IPS-NIHi7 (cell line): ENCODE data around the gene GGTLC2.
"Not testable (repeated sequence)": the region's sequence is repeated elsewhere in the genome, so short reads cannot be mapped to it uniquely, and the experiment has no call there.

Experiments used
- DNase-seq: peaks from one replicate; pipeline ENCODE4 v3.0.0; 2012; ENCODE audit warnings: mixed read lengths; ENCODE audit errors: extremely low spot score

GGTLC2 gene

GRCh38 chr22:22667966-22668880 lies 23.8 kb downstream of the GGTLC2 start:
- DNase-seq: no peak

- DNase-seq: no peak
Measured at GRCh38 chr22:22669093-22669492, 24.7 kb downstream of the GGTLC2 start.

GRCh38 chr22:22670076-22670795 lies 25.8 kb downstream of the GGTLC2 start:
- DNase-seq: no peak

GRCh38 chr22:22671506-22671905 lies 27.1 kb downstream of the GGTLC2 start:
- DNase-seq: no peak

DNA sequence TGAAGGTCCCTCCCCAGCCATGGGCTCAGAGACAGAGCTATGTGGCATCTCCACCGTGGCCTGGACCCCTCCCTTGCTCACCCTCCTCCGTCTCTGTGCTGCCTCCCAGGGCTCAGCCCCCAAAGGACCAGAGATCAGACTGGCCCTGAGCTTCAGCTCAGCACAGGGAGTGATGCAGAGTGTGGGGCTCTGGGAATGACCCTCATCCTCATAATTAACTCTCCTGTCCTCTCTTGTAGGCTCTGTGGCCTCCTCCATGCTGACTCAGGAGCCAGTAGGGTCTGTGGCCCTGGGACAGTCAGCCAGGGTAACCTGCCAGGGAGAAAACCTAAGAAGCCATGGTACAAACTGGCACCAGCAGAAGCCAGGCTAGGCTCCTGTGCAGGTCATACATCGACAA lies 28.7 kb downstream of the GGTLC2 start:
- no peak for DNase-seq

GRCh38 chr22:22673628-22674027 lies 29.2 kb downstream of the GGTLC2 start:
- no peak for DNase-seq

DNA sequence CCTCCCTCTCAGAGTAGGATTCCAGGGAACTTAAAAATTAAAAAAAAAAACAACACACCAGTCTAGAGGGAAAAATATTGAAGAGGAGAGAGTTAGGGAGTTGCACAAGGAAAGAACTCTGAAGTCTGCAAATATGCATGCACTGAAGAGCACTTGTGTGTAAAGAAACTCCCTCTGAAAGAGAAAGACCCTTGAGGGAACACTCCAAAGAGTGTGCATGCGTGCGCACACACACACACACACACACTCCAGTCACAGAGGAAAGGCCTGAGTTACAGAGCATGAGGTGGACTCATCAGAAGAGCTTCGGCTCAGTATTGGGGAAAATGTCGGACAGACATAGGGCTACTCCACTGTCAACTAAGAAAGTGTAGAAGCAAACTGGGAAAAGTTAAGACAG lies 30.1 kb downstream of the GGTLC2 start:
- no peak for DNase-seq

DNA sequence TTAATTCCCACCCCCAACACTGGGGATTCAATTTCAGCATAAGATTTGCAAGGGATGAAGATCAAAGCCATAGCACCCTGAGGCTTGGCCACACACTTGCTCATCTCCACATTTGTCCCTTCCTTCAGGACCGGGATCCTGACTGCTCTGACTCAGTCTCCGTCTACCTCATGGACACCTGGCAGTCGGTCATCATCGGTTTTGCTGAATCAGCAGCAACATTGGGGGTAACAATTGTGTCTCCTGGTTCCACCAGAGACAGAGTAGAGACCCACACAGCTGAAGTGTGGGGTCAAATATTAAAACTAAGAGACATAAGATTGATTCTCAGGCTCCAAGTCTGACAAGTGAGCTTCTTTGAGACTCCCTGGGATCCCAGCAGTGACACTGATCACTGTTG lies 34.6 kb downstream of the GGTLC2 start:
- no peak for DNase-seq

DNA sequence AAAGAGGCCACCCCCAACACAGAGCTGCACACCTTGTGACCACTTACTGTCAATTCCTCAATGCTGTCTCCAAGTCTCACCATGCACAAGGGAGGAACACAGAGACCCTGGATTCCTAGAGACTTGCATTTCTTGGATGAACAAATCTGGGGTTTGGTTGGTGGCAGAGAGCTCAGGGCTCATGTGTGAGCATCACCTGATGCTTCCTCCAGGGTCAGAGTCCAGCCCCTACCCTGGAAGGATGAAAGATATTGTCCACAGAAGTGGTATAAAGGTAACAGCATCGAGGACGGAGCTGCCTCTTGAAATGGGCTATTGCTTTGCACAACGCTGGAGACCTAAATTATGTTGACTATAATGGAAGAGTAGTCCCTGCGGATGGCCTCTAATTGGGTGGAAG lies 36.0 kb downstream of the GGTLC2 start:
- DNase-seq: no peak

GRCh38 chr22:22681221-22681739 lies 36.9 kb downstream of the GGTLC2 start:
- no peak for DNase-seq

DNA sequence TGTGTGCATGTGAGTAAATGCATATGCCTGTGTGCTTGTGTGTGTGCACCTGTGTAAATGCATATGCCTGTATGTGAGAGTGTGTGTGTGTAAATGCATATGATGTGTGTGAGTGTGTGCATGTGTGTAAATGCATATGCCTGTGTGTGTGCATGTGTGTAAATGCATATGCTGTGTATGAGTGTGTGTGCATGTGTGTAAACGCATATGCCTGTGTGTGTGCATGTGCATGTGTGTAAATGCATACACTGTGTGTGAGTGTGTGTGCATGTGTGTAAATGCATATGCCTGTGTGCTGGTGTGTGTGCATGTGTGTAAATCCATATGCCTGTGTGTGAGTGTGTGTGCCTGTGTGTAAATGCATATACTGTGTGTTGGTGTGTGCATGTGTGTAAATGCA lies 37.8 kb downstream of the GGTLC2 start:
- DNase-seq: no peak

GRCh38 chr22:22682807-22683667 lies 38.6 kb downstream of the GGTLC2 start:
- DNase-seq: no peak

GRCh38 chr22:22683668-22684361 lies 39.4 kb downstream of the GGTLC2 start:
- DNase-seq: no peak

DNA sequence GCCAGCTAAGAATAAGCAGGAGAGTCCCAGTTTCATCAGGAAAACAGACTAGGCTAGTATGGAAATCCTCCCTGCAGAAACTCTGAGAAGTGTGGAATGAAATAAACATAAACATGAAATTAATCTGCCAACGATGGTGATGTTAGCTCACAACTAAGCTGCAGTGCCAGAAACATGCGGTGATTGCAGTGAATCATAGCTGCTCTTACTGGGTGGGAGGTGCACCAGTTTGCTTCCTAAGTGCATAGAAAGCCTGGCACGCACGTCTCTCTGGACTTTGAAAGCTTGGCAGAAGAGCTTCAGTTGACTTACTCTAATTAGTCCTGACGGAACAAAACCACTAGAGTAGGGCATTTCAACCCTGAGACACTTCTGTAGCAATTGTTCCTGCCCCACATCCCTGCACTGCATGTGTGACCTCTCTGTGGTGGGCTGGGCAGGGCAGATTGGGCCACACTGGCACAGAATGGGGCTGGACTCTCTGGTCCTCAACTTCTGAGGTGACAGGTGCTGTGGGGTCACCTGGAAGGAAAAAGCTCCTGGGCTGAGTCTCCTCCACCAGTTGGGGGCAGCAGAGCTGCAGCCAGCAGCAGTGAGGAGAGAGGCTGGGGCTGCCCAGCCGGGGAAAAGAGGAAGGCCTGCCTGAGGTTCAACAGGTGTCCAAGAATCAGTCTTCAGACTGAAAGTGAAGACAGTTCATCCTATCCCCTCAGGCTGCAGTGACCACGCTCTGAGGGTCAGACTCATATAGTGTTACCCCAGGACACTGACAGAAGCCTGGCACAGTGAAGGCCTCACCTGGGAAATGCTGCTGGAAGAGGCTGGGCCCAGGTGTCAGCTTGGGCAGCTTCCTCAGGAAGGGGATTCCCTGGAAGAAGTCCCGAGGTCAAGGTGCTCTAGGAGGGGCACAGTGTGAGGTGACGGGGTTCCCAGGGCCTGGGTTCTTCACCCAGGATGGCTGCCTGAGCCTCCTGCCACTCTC lies 40.5 kb downstream of the GGTLC2 start:
- peak; percentile 50 for DNase-seq

GRCh38 chr22:22685586-22685985 lies 41.2 kb downstream of the GGTLC2 start:
- DNase-seq: no peak

DNA sequence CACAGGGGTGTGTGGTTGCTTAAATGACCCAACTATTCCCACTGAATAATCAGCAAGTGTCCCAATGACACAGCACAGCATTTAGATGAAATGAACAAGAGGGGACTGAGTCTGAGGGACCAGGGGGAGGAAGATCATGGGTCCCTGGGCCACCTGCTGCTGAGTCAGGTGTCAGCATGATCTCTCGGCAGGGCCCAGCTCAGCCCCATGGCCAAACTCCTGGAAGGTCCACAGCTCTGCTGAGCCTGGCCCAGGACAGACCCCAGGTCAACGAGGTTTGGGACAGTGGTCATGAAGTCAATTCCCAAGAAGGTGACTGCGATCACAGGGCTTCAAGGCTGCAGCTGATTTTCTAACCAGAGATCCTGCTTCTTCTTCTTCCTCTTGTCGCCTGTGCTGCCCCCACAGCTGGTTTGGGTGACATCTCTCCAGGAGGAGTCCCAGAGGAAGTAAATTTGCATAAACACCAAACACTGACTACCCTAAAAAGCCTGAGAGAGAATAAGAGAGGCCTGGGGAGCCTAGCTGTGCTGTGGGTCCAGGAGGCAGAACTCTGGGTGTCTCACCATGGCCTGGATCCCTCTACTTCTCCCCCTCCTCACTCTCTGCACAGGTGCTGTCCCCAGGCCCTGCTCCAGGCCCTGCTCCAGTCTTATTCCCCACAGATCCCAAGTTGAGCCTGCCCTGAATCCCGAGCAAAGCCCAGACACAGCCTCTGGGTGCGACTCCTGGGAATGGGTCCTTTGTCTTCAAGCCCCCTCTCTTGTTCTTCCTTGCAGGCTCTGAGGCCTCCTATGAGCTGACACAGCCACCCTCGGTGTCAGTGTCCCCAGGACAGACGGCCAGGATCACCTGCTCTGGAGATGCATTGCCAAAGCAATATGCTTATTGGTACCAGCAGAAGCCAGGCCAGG lies 42.0 kb downstream of the GGTLC2 start:
- DNase-seq: not testable (repeated sequence)

DNA sequence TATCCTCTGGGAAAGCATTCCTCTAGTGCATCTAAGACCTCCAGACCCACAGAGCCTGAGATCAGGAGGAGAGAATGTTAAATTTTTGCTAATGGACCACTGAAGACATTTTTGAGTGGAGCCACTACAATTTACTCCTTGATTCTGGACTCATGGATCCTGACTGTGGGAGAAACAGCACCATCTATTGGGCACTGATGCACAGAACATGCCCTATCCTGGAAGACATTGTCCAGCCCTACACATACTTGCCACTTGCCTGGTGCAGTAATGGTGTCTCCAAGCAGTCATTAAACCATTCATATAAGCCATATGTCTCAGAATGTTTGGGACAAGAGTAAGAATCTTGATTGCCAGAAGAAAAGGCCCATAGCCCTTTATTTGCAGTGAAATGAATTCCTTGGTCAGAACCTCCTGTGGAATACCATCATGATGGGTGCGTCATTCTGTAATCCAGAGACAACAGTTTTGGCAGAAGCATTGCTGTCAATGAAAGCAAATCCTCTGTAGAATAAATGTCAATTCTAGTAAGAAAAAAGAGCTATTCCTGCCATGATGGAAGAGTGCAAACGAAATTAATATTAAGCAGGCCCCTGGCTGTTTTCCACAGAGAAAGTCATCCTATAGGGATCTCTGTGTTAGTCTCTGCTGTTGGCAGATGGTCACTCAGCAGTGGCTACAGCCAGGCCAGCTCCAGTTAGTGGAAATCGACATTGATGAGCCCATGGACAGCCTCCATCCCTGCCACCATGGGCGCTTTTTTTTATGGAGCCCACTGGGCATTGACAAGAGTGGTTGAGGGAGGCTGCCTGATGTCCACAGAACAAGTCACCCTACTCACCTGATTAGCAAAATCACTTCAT lies 43.5 kb downstream of the GGTLC2 start:
- DNase-seq: peak; percentile 51
